Lower leg skin (tissue), 3 donors: ENCODE results near the gene ALG9.

Experiments used
- CTCF ChIP-seq, 3 donors: fragments of 450-650 bp; IDR thresholded peaks; one replicate each; pipeline ENCODE4 v1.5.1; 2016; ENCODE audit warnings: antibody characterized with exemption in 3 of 3, mild to moderate bottlenecking in 3 of 3, moderate library complexity in 2 of 3
- POLR2A ChIP-seq, 2 donors: fragments of 450-650 bp; IDR thresholded peaks; one replicate each; pipeline ENCODE4 v1.6.1; 2016 to 2017; ENCODE audit warnings: antibody characterized with exemption in 2 of 2, mild to moderate bottlenecking in 1 of 2, moderate library complexity in 1 of 2

GRCh38 chr11:111913031-111913861 lies 41.9 kb upstream of the ALG9 start:
- TF ChIP-seq CTCF (IDR thresholded peaks at IDR 0.05) (no peak), POLR2A (IDR thresholded peaks at IDR 0.05) (no peak)
